ENCODE measurements around the gene HERPUD1. TPM values are rescaled to one million over a fixed set of nuclear protein-coding genes. Genes with fewer than 3 reads are reported as not detected.

The HERPUD1 gene
- total RNA-seq, 1 donor = 190 TPM

GRCh38 chr16:56970934-56971767, 39.2 kb downstream of the HERPUD1 start:
- H3K27ac ChIP-seq (ENCODE audit: low read depth, low read length) = no peak overlapping the region
- H3K4me3 ChIP-seq (ENCODE audit: insufficient read depth, low read length) = no peak overlapping the region
- DNase-seq (ENCODE audit: insufficient read length, low spot score, missing footprints) = no peak
- no peak for TF ChIP-seq CTCF (IDR thresholded peaks at IDR 0.05; ENCODE audit: extremely low read depth, low read depth, low read length)
- H3K4me1 ChIP-seq (ENCODE audit: insufficient read depth, low read length) = peaks cover 14% of the 10 kb centered on the region
- H3K79me2 ChIP-seq (ENCODE audit: insufficient read depth, low read length) = no peaks in the 10 kb centered on the region
- H3K27me3 ChIP-seq (ENCODE audit: insufficient read depth, low read length) = peaks cover 2% of the 10 kb centered on the region
- H2AFZ ChIP-seq (ENCODE audit: low read length) = no peak overlapping the region
- H4K20me1 ChIP-seq (ENCODE audit: insufficient read depth, low read length) = no peaks in the 10 kb centered on the region
- no peaks in the 10 kb centered on the region for H3K9me3 ChIP-seq (ENCODE audit: low read depth, low read length)
- H3K36me3 ChIP-seq (ENCODE audit: insufficient read depth, low read length) = no peaks in the 10 kb centered on the region
- no peak overlapping the region for H3K4me2 ChIP-seq (ENCODE audit: insufficient read depth, low read length)

- H4K20me1 ChIP-seq (ENCODE audit: insufficient read depth, low read length) = no peaks in the 10 kb centered on the region
- no peak for DNase-seq (ENCODE audit: insufficient read length, low spot score, missing footprints)
- H2AFZ ChIP-seq (ENCODE audit: low read length) = no peak overlapping the region
- no peaks in the 10 kb centered on the region for H3K79me2 ChIP-seq (ENCODE audit: insufficient read depth, low read length)
- H3K4me1 ChIP-seq (ENCODE audit: insufficient read depth, low read length) = peaks cover 11% of the 10 kb centered on the region
- peaks cover 2% of the 10 kb centered on the region for H3K27me3 ChIP-seq (ENCODE audit: insufficient read depth, low read length)
- no peak overlapping the region for H3K4me2 ChIP-seq (ENCODE audit: insufficient read depth, low read length)
- no peaks in the 10 kb centered on the region for H3K36me3 ChIP-seq (ENCODE audit: insufficient read depth, low read length)
- no peak overlapping the region for H3K27ac ChIP-seq (ENCODE audit: low read depth, low read length)
- no peak overlapping the region for H3K4me3 ChIP-seq (ENCODE audit: insufficient read depth, low read length)
- H3K9me3 ChIP-seq (ENCODE audit: low read depth, low read length) = no peaks in the 10 kb centered on the region
- TF ChIP-seq CTCF (IDR thresholded peaks at IDR 0.05; ENCODE audit: extremely low read depth, low read depth, low read length) = no peak
Observed at GRCh38 chr16:56971768-56972043, 39.8 kb downstream of the HERPUD1 start.

- no peak overlapping the region for H3K27ac ChIP-seq (ENCODE audit: low read depth, low read length)
- no peak for DNase-seq (ENCODE audit: insufficient read length, low spot score, missing footprints)
- H2AFZ ChIP-seq (ENCODE audit: low read length) = no peak overlapping the region
Observed at GRCh38 chr16:56972403-56973293, 40.7 kb downstream of the HERPUD1 start.

More at GRCh38 chr16:56972403-56973293, 40.7 kb downstream of the HERPUD1 start:
- H3K79me2 ChIP-seq (ENCODE audit: insufficient read depth, low read length) = no peaks in the 10 kb centered on the region
- no peaks in the 10 kb centered on the region for H3K9me3 ChIP-seq (ENCODE audit: low read depth, low read length)
- no peaks in the 10 kb centered on the region for H3K36me3 ChIP-seq (ENCODE audit: insufficient read depth, low read length)
- H3K4me1 ChIP-seq (ENCODE audit: insufficient read depth, low read length) = peaks cover 6% of the 10 kb centered on the region
- no peak overlapping the region for H3K4me2 ChIP-seq (ENCODE audit: insufficient read depth, low read length)
- H3K27me3 ChIP-seq (ENCODE audit: insufficient read depth, low read length) = peaks cover 2% of the 10 kb centered on the region
- no peaks in the 10 kb centered on the region for H4K20me1 ChIP-seq (ENCODE audit: insufficient read depth, low read length)
- H3K4me3 ChIP-seq (ENCODE audit: insufficient read depth, low read length) = no peak overlapping the region
- TF ChIP-seq CTCF (IDR thresholded peaks at IDR 0.05; ENCODE audit: extremely low read depth, low read depth, low read length) = no peak

Measured in osteoblast (primary cell).